ENCODE results near the gene CHRD.

Gene CHRD

GRCh38 chr3:184361932-184362667, 17.8 kb upstream of the CHRD start:
- DNase-seq, result peak; percentile 33

- DNase-seq, result peak; percentile 95
Observed at GRCh38 chr3:184362668-184363546, 16.9 kb upstream of the CHRD start.

- no peak for DNase-seq
Observed at GRCh38 chr3:184366619-184367289, 13.1 kb upstream of the CHRD start.

GRCh38 chr3:184368116-184368515, 11.7 kb upstream of the CHRD start:
- no peak for DNase-seq

- no peak for DNase-seq
Observed at GRCh38 chr3:184368586-184369183, 11.2 kb upstream of the CHRD start.

DNA sequence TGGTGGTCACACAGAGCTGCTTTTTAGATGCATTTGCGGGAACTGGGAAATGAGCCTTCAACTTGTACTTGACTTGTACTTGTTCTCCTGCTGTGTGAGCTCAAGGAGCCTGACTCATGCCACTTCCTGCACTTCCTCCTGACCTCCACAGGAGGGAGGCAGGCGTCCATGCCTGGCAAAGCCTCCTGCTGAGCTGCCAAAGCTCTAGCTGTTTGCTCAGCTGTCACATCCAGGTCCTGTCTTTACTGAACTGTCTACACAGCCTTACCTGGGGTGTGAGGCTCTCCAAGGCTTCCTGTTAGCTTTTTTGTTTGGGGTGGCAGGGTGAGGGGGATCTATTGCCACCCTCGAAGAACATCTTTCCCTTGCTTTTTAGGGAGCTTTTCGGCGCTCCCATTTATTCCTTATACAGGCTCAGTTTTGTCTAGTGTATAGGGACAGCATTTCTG, 8.3 kb upstream of the CHRD start:
- peak; percentile 63 for DNase-seq

- DNase-seq, result no peak
Observed at GRCh38 chr3:184372296-184372821, 7.5 kb upstream of the CHRD start.

DNA sequence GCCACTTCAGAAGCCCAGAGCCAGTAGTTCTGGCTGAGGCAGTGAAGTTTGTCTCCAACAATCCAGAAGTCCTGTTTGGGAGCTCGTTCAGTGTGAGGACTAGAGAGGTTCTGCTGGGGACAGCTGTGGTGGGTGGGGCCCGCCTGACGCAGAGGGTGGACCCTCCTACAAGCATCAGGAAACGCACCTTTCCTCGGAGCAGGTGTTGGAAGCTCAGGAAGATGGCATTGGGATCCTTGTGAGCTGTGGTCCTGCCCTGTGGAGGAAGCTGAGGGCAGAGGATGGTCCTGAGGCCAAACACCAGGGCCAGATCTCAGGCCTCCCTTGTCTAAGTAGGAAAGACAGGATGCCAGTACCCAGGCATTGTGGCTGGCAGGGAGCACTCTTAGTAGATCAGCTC, 6.9 kb upstream of the CHRD start:
- DNase-seq, result no peak

DNA sequence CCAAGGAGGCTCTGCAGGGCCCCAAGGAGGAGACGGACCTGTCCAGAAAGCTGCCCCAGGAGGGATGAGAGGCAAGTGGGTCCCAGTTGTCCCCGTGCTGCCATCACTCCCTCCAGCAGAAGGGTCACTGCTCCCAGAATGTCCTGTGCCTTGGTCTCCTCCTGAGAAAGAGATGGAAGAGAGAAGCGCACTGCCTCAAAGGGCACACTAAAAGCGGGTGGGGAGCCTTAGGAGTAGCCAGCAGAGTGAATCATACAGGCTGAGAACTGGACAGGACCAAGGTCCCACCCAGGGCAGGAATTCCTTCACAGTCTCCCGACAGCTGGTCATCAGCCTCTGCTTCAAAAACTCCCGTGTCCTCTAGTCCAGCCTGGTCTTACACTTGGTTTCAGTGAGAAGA, 6.4 kb upstream of the CHRD start:
- DNase-seq, result no peak

- DNase-seq, result no peak
Observed at GRCh38 chr3:184375747-184376461, 4.0 kb upstream of the CHRD start.

- DNase-seq, result no peak
Observed at GRCh38 chr3:184377374-184377773, 2.5 kb upstream of the CHRD start.

- no peak for DNase-seq
Observed at GRCh38 chr3:184377882-184378445, 1.9 kb upstream of the CHRD start, which contains the start of gene THPO. Gene THPO (minus strand): TSS chr3:184378207. CDS start chr3:184376259, 1,948 bp downstream.

DNA sequence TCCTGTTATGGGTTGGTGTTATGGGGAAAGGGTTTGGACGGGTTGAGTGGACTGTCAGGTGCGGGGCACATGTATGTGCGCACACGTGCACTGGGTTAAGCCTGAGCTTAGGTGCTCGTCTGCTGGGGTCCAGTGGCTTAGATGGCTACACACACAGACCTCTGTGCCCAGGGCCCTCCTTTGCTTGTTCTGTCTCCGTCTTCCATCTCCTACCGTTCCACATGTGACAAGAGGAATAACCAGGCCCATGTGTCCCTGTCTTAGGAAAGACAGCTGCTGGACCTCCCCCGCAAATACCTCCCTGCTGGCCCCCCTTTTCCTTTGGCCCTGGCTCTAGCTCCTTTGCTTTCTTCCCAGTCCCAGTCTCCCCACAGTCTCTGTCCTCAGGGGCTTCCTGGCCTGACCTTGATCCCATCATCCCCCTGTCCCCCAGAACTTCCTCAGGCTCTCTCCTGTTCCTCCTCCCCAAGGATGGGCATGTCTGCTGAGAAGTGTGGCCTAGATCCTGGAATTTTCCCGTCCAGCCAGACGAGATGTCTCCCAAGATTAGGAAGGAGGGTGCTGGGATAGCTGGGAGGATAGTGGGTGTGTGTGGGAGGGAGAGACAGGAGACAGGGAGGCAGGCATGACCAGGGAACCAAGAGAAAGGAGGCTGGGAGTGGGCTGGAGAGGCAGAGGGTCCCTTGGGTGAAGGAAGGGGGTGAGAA, 1.1 kb upstream of the CHRD start:
- DNase-seq, result no peak

DNA sequence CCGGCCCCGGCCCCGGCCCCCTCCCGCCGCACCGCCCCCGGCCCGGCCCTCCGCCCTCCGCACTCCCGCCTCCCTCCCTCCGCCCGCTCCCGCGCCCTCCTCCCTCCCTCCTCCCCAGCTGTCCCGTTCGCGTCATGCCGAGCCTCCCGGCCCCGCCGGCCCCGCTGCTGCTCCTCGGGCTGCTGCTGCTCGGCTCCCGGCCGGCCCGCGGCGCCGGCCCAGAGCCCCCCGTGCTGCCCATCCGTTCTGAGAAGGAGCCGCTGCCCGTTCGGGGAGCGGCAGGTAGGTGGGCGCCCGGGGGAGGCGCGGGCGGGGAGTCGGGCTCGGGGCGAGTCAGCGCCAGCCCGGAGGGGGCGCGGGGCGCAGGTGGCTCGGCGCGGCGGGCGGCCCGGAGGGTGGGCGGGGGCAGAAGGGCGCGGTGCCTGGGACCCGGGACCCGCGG, 352 bp downstream of the CHRD start:
- peak; percentile 29 for DNase-seq

DNA sequence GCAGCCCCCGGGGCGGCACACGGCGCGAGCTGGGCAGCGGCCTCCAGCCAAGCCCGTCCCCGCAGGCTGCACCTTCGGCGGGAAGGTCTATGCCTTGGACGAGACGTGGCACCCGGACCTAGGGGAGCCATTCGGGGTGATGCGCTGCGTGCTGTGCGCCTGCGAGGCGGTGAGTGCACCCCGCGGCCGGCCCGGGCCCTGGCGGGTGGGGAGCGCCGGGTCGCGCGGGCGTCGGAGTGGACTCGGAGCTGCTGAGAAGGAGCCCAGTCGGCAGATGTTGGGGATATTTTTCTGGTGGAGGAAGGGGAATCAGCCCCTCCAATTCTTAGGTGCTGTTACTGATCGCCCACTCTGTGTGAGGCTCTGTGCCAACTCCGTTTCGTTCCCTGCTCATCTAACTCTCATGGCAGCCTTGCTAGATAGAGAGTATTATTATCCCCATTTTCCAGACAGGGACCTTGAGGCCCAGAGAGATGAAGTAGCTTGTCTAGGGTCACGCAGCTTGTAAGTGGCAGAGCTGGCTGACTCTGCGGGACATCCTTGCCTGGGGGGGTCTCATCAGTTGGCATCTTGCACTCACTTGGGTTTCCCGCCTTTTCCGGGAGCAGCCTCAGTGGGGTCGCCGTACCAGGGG, 890 bp downstream of the CHRD start:
- DNase-seq, result no peak

DNA sequence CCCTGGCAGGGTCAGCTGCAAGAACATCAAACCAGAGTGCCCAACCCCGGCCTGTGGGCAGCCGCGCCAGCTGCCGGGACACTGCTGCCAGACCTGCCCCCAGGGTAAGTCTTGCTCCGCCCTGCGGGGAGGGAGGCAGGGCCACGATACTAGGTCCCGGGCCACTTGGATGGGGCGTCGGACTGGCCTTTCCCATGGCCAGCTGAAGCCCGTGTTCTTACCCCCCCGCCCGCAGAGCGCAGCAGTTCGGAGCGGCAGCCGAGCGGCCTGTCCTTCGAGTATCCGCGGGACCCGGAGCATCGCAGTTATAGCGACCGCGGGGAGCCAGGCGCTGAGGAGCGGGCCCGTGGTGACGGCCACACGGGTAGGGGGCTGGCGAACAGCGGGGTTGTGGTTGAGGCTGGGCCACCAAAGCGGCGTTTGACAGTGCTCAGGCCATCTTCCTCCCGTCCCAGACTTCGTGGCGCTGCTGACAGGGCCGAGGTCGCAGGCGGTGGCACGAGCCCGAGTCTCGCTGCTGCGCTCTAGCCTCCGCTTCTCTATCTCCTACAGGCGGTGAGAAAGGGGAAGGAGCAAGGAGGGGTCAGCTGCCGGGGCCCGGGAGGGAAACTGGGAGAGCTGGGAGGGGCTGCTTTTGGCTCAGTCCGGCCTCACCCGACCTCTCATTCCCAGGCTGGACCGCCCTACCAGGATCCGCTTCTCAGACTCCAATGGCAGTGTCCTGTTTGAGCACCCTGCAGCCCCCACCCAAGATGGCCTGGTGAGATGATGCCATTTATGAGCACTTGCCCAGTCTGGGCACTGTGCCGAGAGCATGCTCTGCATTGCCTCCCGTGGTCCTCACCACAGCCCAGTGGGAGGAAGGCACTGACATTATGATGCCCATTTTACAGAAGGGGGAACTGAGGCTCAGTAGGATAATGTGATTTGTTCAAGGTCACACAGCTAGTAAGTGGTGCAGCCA, 1.7 kb downstream of the CHRD start:
- DNase-seq, result no peak

DNA sequence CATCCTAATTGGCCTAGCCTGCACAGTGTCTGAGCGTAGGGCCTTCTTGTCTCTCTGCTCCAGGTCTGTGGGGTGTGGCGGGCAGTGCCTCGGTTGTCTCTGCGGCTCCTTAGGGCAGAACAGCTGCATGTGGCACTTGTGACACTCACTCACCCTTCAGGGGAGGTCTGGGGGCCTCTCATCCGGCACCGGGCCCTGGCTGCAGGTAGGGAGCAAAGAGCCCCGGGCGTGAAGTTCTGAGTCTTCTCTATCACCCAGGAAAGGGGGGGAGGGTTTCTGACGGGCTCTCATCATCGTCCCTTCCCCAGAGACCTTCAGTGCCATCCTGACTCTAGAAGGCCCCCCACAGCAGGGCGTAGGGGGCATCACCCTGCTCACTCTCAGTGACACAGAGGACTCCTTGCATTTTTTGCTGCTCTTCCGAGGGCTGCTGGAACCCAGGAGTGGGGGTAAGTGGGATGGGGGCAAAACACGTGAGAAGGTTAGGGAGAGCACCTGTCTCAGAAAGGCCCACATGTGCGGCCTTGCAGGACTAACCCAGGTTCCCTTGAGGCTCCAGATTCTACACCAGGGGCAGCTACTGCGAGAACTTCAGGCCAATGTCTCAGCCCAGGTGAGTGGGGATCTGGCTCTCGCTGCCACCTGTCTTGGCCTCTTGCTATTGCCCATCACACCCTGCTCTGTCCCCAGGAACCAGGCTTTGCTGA, 2.6 kb downstream of the CHRD start:
- no peak for DNase-seq

DNA sequence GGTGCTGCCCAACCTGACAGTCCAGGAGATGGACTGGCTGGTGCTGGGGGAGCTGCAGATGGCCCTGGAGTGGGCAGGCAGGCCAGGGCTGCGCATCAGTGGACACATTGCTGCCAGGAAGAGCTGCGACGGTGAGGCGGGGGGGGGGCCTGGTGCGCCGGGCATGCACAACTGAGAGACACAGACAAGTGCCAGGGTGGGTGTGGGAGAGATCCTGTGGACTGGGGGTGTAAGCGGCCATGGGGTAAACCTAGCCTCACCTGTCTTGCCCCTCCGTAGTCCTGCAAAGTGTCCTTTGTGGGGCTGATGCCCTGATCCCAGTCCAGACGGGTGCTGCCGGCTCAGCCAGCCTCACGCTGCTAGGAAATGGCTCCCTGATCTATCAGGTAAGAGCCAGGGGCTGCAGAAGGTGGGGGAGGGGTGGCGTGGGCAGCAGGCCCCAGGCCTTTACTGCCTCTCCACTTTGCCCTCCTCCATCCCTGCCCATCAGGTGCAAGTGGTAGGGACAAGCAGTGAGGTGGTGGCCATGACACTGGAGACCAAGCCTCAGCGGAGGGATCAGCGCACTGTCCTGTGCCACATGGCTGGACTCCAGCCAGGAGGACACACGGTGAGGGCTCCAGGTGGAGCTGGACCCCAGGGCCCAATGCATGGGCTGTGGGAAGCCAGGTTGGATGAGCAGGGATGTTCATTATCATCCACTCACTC, 3.3 kb downstream of the CHRD start:
- no peak for DNase-seq

Measured in CD4-positive, alpha-beta T cell treated with Interleukin-17A for 1 hour (primary cell).